HL-60/S4 (cell line): ENCODE results near the gene CACNA2D3.
"Not testable (repeated sequence)": the region's sequence is repeated elsewhere in the genome, so short reads cannot be mapped to it uniquely, and the experiment has no call there.

Source experiments
- in situ Hi-C: fragments of 300-500 bp; cut with MboI; formaldehyde crosslinking; loops from 2 replicates; pipeline ENCODE4 v1.14.3; 2022; ENCODE audit warnings: low sequenced_read_pairs

Gene CACNA2D3

GRCh38 chr3:55089211-55089610 is 966.9 kb downstream of the CACNA2D3 start:
- in situ Hi-C loops: no loop called here

- in situ Hi-C loops: no loop called here
Measured at GRCh38 chr3:55090291-55090690, 967.9 kb downstream of the CACNA2D3 start.

GRCh38 chr3:55090746-55091145 is 968.4 kb downstream of the CACNA2D3 start:
- in situ Hi-C loops: no loop called here

GRCh38 chr3:55091381-55092225 is 969.3 kb downstream of the CACNA2D3 start:
- in situ Hi-C loops: no loop called here

GRCh38 chr3:55094676-55095075 is 972.3 kb downstream of the CACNA2D3 start:
- in situ Hi-C loops: no loop called here

- in situ Hi-C loops: no loop called here
Measured at GRCh38 chr3:55097441-55097840, 975.1 kb downstream of the CACNA2D3 start.

GRCh38 chr3:55105647-55106046 is 983.3 kb downstream of the CACNA2D3 start:
- in situ Hi-C loops: no loop called here

- in situ Hi-C loops: no loop called here
Measured at GRCh38 chr3:55107187-55107586, 984.8 kb downstream of the CACNA2D3 start.

GRCh38 chr3:55111906-55112305 is 989.6 kb downstream of the CACNA2D3 start:
- in situ Hi-C loops: not testable (repeated sequence)

- in situ Hi-C loops: no loop called here
Measured at GRCh38 chr3:55118451-55118850, 996.1 kb downstream of the CACNA2D3 start.

GRCh38 chr3:55119268-55119667 is 996.9 kb downstream of the CACNA2D3 start:
- in situ Hi-C loops: no loop called here

GRCh38 chr3:55122312-55122711 is 1000.0 kb downstream of the CACNA2D3 start:
- in situ Hi-C loops: no loop called here
